Activated naive CD4-positive, alpha-beta T cell treated with anti-CD3 and anti-CD28 coated beads, Interleukin-2, amount 50 U/mL, for 72 hours (primary cell): ENCODE measurements around the gene ZFPM1. TPM values are rescaled to one million over a fixed set of nuclear protein-coding genes. Genes with fewer than 3 reads are reported as not detected.

ENCODE experiments used
- ATAC-seq, 2 donors: fragments of 150-1000 bp; cut with Tn5 transposase; 2 replicates each; pipeline ENCODE4 v1.10.0; 2021; ENCODE audit warnings: mild to moderate bottlenecking in 2 of 2, moderate library complexity in 2 of 2
- DNase-seq, 2 donors: peaks; one replicate each; pipeline ENCODE4 v3.0.0; 2021 to 2022; ENCODE audit warnings: low spot score in 2 of 2
- H3K27ac Mint-ChIP-seq, 2 donors: one replicate each; pipeline ENCODE4 v1.8.0; 2022; ENCODE audit warnings: mild to moderate bottlenecking in 2 of 2, mixed read lengths in 2 of 2
- H3K36me3 Mint-ChIP-seq, 2 donors: one replicate each; pipeline ENCODE4 v1.8.0; 2022; ENCODE audit warnings: mixed read lengths in 2 of 2
- H3K9me3 Mint-ChIP-seq, 2 donors: one replicate each; pipeline ENCODE4 v1.8.0; 2022; ENCODE audit warnings: mixed read lengths in 2 of 2
- total RNA-seq, 2 donors: library from RNA; stranded (reverse); gene quantifications; one replicate each; pipeline ENCODE4 v1.2.3, GENCODE V29; 2022

ZFPM1 gene
- total RNA-seq, 2 donors from 2014 or later, result 15.5 to 25.1 TPM

DNA sequence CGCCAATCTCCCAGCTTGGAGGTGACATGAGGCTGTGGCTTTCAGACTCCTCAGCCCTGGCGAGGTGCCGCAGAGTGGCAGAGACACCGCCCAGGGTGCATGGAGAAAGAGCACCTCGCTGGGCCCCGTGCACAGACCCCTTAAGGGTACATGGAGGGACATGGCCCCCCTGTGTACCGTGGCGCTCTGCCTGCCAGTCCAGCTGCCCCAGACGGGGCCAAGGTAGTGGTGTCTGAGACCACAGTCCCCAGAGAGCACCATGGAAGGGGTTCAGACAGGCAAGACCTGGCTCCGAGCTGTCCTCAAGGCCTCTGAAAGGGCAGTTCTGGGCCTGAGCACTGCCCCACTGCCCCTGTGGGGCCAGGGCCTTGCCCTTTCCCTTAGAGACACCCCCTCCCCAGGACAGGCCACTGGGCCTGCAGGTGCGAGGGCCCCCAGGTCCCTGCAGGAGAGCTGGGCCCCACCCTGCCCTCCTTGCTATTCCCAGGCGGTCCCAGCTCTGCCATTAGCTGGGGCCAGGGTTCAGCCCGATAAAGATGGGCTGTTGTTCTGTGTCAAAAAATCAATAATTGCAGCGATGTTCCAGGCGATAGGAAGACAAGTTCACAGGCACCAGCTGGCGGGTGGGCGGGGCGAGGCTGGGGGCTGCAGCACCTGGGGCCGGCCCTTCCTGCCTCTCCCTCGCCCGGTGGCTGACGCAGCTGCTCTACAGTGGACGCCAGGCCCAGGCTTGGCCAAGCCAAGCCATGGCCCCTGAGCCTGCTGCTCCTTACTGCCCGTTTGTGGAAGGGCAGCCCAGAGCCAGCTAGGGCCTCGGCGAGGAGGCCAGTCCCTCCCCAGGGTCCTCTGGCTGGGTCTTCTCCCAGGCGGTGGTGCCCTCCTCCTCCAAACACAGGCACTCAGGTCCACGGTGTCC lies 51.7 kb downstream of the ZFPM1 start:
- no peaks in the 10 kb centered on the region for H3K36me3 Mint-ChIP-seq
- ATAC-seq (no peak), DNase-seq (no peak)
- H3K27ac Mint-ChIP-seq, result peak overlapping the region; percentile 27 to 55
- no peaks in the 10 kb centered on the region for H3K9me3 Mint-ChIP-seq

DNA sequence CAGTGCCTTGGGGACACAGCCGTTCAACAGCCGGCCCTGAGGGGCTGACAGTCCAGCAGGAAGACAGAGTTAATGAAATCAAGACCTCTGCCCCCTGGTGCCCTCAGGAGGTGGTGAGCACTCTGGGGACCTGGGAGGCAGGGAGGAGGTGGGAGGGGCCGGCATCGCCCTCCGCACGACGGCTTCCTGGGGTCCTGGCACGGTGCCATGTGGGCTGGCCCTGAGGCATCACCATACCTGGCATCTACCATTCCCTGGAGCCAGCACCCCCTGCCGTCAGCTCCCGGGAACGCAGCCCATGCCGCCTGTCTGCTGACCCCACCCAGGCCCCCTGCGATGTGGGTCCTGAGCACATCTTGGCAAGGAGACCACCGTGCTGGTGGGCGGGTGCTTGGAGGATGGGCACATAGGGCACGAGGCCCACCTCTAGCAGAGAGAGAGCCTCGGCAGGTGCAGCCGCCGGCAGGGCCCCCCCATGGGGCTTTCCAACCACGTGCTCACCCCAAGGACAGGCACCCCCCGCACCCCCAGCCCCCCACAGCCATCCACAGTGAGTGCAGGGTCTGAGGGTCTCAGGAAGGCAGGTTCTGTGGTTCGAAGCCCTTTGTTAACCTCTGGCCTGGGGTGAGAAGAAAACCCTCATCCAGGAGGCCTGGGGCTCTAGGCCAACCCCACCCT lies 52.5 kb downstream of the ZFPM1 start:
- Mint-ChIP-seq H3K9me3 (no peaks in the 10 kb centered on the region), H3K27ac (peak overlapping the region; percentile 27 to 55), H3K36me3 (no peaks in the 10 kb centered on the region)
- DNase-seq, result peak in 1 of 2 donors; percentile 56
- ATAC-seq, result peak; percentile 42 to 48

DNA sequence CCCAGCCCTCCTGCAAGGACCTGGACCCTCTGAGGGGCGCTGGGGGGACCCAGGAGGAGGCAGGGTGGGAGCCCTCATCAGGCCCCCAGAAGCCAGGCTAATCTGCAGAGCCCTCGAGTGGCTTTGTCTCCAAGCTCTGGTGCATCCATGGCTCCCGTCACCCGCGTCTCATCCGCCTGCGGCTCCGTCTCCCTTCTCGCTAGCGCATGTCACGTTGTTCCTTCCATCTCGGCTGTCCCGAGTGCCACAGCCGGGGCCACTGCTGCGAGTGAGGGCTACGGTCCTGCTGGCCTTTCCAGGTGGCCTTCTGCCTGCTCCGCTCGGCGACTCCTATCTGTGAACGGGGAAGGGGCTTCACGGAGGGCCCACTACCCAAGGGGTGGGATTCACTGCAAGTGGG lies 53.6 kb downstream of the ZFPM1 start:
- ATAC-seq (no peak), DNase-seq (no peak)
- H3K36me3 Mint-ChIP-seq, result no peaks in the 10 kb centered on the region
- no peak overlapping the region for H3K27ac Mint-ChIP-seq
- no peaks in the 10 kb centered on the region for H3K9me3 Mint-ChIP-seq

DNA sequence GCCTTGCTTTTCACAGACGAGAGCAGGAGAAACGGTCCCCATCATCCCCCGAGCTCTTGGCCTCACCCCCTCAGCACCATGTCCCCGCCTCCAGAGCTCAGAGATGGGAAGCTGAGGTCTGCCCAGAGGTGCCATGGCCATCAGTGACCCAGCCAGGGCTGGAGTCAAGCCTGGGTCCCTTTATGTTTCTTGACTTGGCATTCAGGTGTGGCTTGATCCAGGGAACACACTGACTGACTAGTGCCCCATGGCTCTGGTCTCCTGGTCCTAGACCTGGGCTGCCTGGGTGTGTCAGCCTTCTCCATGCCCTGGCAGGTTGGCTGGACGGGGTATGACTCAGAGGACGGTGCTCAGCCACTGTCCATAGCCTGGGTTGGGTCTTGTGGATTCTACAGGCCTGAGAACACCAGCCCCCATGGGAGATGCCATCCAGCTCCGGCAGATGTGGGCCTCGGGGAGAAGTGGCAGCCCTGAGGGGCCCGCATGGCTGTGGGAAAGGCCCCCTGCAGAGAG lies 54.2 kb downstream of the ZFPM1 start:
- H3K27ac Mint-ChIP-seq, result no peak overlapping the region
- no peaks in the 10 kb centered on the region for H3K9me3 Mint-ChIP-seq
- DNase-seq (no peak), ATAC-seq (no peak)
- no peaks in the 10 kb centered on the region for H3K36me3 Mint-ChIP-seq

DNA sequence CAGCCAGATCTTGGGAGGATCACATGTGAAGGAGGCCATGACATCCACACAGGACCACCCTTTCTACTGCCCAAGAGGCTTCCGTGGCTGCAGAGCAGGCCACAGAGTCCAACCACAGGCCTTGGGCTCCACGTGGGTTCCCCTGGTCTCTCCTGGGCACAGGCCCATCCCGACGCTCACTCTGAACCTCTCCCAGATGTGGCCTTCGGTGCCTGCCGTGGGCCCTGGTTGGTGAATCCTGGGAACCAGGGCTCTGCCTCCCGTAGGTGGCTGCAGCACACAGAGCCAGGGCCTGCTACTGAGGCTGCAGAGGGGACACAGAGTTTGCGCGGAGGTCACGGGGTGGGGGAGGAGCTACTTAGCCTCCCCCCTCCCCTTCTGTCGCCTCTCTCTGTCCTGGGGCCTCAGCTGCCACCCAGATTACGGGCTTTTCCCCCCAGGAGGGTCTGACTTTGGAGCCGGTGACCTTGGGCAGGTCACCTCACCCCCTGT lies 55.3 kb downstream of the ZFPM1 start:
- H3K36me3 Mint-ChIP-seq, result no peaks in the 10 kb centered on the region

DNA sequence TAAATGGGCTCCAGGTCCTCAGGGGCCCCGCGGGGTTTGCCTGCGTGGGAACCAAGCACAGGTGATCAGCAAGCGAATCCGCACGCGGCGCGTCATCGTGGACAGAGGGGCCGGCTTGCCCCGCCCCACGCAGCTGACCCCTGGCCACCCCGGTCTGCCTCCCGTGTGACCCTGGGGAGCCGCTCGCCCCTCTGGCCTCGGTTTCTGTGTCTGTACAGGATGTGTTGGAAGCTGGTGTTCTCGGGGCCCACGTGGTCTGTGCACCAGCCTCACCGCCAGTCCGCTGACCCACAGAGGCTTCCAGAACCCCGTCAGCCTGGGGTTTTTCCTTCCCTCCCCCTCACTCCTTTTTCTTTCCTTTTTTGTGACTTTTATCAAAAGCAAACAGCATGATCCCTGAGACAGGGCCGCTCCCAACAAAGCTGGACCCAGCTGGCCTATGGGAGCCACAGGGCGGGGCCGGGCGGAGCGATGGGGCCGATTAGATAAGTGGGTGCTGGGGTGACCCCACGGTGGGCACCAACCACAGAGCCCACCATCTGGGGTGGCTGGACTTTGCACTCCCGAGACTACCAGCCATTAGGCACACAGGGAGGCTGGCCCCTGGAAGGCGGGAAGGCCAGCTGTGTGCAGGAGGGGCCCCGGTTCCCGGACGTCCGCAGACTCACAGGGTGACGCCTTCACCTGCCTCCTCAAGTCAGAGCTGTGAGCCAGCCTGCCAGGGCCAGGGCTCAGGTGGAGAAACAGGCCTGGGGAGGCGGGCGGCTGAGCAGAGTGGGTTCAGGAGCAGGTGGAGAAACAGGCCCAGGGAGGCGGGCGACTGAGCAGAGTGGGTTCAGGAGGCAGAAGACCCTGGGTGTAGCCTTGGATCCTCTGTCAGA lies 56.0 kb downstream of the ZFPM1 start:
- DNase-seq, result no peak
- no peaks in the 10 kb centered on the region for H3K9me3 Mint-ChIP-seq
- ATAC-seq, result no peak
- no peak overlapping the region for H3K27ac Mint-ChIP-seq
- H3K36me3 Mint-ChIP-seq, result no peaks in the 10 kb centered on the region

More for the DNA sequence above, 55.3 kb downstream of the ZFPM1 start:
- ATAC-seq (no peak), DNase-seq (no peak)
- Mint-ChIP-seq H3K27ac (no peak overlapping the region), H3K9me3 (no peaks in the 10 kb centered on the region)

DNA sequence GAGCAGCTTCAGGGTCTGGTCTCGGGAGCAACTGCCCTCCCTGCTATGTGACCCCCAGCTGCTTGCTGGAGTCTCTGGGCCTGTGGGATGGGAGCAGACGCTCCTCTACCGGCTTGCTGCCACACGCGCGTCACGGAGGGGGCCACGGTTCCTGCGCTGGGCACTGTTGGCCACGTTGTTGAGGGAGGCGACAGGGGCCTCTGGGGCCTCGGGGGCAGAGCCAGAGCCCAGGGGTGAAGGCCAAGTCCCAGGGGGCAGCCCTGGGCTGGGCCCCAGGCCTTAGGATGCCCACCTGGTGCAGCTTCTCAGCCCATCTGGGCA lies 56.6 kb downstream of the ZFPM1 start:
- Mint-ChIP-seq H3K36me3 (no peaks in the 10 kb centered on the region), H3K27ac (no peak overlapping the region), H3K9me3 (no peaks in the 10 kb centered on the region)
- DNase-seq, result no peak
- ATAC-seq, result no peak

DNA sequence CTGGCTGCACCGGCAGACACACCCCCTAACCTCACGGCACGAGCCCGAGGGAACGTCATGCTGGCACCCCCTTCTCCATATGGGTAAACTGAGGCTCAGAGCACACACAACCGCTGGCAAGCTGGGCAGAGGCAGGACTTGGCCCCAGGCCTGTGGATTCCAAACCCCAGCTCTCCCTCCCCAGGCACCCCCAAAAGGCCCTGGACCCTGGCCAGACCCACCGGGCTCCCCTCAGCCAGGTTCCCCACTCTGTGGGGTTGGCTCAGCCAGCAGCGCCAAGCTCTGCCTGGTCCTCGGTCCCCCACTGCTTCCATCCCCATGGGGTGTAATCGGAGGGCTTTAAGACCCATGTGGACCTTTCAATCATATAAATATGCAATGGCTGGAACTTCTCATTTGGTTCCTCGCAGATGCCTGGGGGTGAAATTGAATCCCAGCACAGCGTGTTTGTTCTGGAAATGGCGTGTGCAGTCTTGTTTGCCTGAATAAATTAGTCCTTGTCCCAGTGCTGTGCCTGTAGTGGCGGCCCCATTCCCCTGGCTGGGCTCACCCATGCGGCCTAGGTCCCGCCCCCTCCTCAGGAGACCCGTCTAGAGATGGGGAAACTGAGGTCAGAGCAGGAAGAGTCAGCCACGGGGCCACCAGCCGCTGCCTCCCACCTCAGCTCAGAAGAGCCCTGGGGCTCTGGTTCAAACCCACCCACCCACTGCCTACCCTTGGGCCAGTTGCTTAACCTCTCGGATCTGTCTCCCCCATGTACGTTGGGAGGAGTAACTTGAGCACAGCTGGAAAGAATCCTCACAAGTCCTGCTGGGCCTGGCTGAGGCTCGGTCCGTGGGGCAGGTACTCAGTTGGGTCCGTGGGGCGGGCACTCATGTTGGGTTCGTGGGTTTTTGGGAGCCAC lies 57.3 kb downstream of the ZFPM1 start:
- Mint-ChIP-seq H3K27ac (no peak overlapping the region), H3K36me3 (no peaks in the 10 kb centered on the region), H3K9me3 (no peaks in the 10 kb centered on the region)
- ATAC-seq, result no peak
- DNase-seq, result no peak

DNA sequence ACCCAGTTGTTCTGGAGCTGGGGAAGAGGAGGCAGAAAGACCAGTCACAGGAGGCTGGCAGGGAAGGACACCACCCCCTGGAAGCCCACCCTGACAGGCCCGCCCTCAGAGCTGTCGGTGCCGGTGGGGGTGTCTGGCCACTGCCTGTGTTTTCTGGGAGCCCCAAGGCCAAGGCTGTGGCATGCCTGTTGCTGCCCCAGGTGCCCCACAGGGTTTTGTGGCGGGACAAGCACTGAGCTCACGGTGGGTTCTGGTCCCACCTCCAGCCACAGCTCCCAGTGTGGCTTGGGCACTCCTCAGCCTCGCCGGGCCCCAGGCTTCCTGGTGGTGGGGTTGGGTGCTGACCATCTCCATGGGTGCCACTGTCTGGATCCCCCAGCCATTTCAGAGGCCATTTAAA lies 58.0 kb downstream of the ZFPM1 start:
- Mint-ChIP-seq H3K9me3 (no peaks in the 10 kb centered on the region), H3K36me3 (no peaks in the 10 kb centered on the region), H3K27ac (peak overlapping the region in 1 of 2 donors; percentile 57)
- ATAC-seq (no peak), DNase-seq (no peak)

DNA sequence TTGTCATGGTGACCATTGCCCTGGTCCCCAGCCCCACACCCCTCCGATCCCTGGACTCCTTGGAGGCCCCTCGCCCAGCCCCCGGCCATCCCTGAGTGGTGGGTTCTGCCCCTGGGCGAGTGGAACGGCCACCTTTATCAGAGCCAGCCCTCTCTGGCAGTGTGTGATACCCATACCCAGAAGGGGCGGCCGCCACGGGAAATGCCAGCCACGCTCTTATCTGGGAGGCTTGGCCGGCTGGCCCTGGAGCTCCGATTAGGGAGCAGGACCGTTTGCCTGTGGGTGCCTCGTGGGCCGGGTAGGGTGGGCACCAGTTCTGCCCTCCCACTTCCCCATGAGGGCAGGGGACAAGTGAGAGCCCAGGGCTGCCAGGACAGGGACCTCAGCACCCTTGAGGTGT lies 58.8 kb downstream of the ZFPM1 start:
- ATAC-seq, result no peak
- no peaks in the 10 kb centered on the region for H3K9me3 Mint-ChIP-seq
- no peak overlapping the region for H3K27ac Mint-ChIP-seq
- no peak for DNase-seq
- peaks cover 0 to 5% of the 10 kb centered on the region in 2 donors for H3K36me3 Mint-ChIP-seq

DNA sequence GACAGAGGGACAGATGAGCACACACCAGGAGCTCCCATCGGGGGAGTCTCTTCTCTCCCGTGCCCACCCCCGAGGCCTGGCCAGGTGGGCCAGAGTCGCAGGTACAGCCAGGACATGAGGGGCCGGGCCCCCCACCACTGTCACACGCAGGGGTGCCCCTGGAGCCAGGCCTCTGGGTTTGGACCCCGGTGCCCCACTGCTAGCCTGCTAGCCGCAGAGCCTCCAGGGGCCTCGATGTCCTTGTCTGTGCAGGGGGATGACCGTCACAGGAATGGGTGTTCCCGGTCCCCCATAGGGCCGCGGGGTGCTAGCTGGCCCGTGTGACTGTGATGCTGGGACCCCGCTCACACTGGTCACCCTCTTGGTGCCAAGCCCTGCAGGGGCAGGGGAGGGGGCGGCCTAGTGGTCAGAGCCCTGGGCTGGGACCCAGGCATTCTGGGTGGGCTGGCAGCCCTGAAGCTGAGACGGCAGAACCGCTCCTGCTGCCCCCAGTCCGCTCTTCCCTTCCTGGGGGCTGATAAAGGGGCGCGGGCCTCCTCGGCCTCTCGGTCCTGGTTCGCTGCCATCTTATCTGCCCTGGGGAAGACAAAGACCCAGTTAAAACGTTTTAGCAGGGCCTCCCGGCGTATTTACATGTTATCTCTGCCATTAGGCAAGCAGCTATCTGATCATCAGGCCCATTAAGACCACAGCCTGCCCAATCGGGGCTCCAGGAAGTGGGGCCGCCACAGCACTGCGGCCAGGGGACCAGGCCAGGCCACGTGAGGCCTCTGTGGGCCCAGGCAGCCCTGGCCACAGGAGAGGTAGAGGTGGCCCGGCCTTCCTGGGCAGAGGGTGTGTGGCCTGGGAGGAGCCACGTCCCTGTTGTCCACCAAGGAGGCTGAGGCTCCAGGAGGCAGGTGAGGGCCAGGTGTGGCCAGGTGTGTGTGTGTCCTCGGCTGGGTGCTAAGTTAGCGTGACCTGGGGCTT lies 59.9 kb downstream of the ZFPM1 start:
- no peak for ATAC-seq
- Mint-ChIP-seq H3K36me3 (peaks cover 0 to 7% of the 10 kb centered on the region in 2 donors), H3K27ac (no peak overlapping the region), H3K9me3 (peaks cover 0 to 6% of the 10 kb centered on the region in 2 donors)
- DNase-seq, result no peak

DNA sequence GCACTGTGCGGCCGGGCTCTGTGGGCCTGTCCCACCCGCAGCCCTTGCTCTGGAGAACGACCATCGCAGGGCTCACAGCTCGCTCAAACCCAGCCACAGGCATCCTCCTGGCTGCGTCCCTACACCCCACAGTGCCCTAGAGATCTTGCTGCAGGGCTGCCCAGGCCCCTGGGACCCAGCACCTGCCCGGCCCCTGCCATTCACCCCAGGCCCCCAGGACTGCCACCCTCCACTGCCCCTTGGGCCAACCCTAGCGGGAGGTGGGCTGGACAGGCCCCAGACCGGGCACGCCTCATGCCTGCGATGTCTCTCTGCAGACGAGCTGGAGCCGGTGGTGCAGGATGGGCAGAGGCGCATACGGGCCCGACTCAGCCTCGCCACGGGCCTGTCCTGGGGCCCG lies 61.0 kb downstream of the ZFPM1 start:
- Mint-ChIP-seq H3K27ac (no peak overlapping the region), H3K9me3 (peaks cover 0 to 16% of the 10 kb centered on the region in 2 donors), H3K36me3 (peaks cover 0 to 7% of the 10 kb centered on the region in 2 donors)
- DNase-seq (no peak), ATAC-seq (no peak)

DNA sequence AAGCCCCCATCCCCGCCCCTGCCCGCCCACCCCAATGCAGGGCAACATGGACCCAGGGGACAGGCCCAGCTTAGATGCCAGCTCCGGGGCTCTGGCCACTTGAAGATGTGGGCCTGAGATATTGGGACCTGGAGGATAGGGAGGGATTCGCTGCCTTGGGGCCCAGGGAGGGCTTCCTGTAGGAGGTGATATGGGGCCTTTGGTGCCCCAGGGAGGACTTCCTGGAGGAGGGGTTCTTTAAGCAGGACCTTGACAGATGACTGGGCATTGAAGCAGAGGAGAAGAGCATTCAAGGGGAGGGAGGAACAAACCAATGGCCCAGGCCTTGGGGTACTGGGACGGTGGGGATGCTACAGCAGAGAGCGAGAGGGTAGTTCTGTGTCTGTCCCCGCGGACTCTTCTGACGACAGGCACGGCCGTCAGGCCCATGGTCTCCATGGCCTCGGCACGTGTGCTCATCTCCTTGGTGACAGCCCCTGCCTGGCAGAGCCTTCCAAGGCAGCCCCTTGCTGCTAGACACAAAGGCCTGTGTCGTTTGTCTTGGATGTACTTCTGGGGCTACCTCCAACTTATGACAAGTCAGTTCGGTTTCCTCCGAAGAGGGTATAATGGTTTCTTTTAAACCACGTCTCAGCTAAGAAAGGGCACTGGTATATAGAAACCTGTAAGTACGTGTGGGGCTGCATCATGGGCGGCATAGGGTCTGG lies 61.6 kb downstream of the ZFPM1 start:
- DNase-seq (no peak), ATAC-seq (no peak)
- peaks cover 0 to 19% of the 10 kb centered on the region in 2 donors for H3K9me3 Mint-ChIP-seq
- H3K27ac Mint-ChIP-seq, result no peak overlapping the region
- H3K36me3 Mint-ChIP-seq, result peaks cover 0 to 7% of the 10 kb centered on the region in 2 donors

DNA sequence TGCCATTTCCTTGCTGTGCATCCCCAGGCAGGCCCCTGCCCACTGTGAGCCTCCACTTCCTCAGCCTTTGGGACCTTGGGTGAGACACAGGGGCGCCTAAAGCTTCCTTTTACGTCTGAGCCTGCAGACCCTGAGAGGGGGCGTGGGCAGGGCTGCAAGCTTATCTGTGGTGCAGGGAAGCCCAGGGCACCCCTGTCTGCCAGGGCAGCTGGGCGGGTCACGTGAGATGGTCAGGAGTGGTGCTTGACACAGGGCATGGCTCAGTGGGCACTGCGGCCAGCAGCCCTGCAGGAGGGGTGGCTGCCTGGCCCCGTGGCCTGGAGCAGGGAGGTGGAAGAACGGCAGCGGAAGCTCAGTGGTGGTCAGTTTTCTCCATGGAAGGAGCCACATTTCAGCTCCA lies 62.3 kb downstream of the ZFPM1 start:
- ATAC-seq, result no peak
- DNase-seq, result no peak
- peaks cover 6 to 19% of the 10 kb centered on the region in 2 donors for H3K9me3 Mint-ChIP-seq
- H3K36me3 Mint-ChIP-seq, result peaks cover 0 to 7% of the 10 kb centered on the region in 2 donors
- no peak overlapping the region for H3K27ac Mint-ChIP-seq
